GM21786 (cell line): ENCODE data around the gene NEURL1.
"Not testable (repeated sequence)": the region's sequence is repeated elsewhere in the genome, so short reads cannot be mapped to it uniquely, and the experiment has no call there.

ENCODE experiments used
- ATAC-seq: cut with Tn5 transposase; IDR thresholded peaks from one replicate; pipeline ENCODE4 v1.9.1; 2021; ENCODE audit not compliant: unreplicated experiment

NEURL1 gene

GRCh38 chr10:103618575-103619423 lies 125.3 kb downstream of the NEURL1 start:
- no peak for ATAC-seq

GRCh38 chr10:103619424-103620351 lies 126.2 kb downstream of the NEURL1 start:
- ATAC-seq = no peak

- no peak for ATAC-seq
These were observed 126.8 kb downstream of the NEURL1 start for GRCh38 chr10:103620352-103620740.

- no peak for ATAC-seq
These were observed 127.6 kb downstream of the NEURL1 start for GRCh38 chr10:103620891-103621782.

DNA sequence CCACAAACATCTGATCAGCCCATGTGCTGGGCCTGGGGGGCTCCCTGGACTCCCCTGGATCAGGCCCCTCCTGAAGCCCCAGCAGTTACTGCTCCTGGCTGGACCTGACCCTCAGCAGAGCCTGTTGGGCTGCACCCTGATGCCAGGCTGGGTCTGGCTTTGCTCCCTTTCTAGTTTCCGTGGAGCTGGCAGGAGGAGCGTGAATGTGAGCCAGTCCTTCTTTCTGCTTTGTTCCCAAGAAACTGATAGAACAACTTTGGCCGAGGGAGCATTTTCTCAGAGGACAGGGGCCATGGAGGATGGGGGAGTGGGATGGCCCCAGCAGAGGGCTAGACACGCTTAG lies 128.2 kb downstream of the NEURL1 start:
- ATAC-seq = no peak

- no peak for ATAC-seq
These were observed 128.8 kb downstream of the NEURL1 start for GRCh38 chr10:103622286-103622685.

DNA sequence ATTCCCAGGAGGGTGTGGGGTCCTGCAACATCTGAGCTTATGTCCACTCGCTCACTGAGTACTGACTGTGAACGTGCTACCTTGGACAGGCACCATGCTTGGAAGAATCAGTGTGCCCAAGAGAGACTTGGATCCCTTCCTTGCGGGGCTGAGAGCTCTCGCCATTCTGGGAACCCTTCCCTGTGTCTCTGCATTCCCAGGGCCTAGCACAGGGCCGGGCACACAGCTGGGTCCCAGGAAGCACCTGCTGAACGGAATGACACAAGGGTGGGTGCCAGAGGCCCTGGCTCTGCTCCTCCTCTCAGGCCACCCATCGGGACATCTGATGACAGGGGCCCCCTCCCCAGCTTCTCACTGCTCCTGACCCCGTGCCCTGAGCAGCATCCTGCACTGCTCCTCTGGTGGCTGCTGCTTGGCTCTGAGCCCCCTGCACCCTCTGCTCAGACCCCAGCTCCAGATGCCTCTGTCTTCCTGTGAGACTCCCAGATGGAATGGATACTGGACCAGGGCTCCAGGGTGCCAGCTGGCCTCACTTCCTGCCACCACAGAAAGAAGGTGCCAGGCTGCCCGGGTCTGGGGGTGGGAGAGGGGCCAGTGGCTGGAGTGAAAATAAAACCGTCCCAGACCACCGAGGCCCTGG lies 129.6 kb downstream of the NEURL1 start:
- no peak for ATAC-seq

DNA sequence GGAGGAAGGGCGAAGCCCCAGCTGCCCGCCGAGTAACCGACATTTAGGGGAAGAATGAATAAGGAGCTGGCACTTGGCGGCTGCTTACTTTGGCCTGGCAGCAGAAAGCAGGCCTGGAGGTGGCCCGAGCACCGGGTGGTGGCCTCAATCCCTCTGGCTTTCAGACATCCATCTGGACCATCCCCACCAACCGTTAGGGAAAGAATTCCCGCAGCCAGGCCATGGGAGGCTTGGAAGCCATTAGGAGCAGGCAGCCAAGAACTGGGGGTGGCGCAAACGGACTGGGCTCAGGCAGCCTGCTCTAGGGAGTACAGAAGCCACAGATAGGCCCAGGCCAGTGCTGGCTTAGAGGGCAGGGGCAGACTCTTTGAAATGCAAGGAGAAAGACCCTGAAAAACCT lies 132.7 kb downstream of the NEURL1 start:
- ATAC-seq = no peak

DNA sequence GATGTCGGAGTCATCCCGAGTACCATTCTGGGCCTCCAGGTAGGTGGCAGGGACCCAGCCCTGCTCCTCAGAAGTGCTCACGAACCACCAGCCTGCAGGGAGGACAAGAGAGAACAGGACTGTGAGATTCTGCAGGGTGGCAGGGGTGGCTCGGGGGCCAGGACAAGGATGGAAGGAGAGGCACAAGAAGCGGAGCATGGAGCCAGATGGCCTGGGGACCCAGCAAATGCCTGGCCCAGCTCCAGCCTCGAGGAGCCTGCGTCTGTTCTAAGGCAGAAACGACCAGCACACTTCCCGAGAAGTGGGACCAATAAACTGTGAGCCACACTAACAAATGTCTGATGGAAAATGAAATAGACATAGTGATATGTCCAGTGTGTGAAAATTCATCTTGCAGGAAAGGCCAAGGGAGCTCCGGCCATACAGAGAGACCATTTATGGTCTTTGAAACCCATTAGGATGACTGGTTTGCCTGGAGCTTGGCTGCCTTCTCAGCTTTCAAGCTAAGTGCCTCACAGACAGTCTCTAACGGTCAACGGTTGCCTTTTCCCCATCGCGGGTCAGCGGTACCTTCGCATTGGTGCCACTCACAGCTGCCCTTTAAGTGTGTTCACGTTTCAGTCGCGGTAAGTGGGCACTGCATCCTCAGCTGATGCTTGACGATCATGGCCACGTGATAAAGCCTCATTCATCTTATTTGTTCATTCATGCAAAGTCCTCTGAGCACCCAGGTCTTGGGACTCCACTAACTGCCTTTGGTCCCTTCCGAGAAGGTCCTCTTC lies 133.8 kb downstream of the NEURL1 start:
- no peak for ATAC-seq

DNA sequence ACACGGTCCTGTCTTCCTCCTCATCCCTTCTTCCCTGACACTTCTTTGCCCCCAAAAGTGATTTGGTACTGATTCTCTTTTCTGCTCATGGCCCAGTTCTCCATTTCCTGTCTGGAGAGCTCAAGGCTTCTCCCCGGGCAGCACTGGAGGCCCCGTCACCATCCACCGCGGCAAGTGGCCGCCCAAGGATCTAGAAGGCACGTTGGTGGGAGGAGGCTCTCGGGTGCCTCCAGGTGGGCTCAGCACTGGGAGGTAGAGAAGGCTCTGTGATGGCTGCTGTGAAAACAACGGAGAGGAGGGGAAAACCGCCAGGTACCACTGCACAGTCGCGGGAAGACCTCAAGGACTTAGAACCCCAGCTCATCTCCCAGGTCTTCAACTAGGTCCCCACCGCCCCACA lies 134.4 kb downstream of the NEURL1 start:
- no peak for ATAC-seq

DNA sequence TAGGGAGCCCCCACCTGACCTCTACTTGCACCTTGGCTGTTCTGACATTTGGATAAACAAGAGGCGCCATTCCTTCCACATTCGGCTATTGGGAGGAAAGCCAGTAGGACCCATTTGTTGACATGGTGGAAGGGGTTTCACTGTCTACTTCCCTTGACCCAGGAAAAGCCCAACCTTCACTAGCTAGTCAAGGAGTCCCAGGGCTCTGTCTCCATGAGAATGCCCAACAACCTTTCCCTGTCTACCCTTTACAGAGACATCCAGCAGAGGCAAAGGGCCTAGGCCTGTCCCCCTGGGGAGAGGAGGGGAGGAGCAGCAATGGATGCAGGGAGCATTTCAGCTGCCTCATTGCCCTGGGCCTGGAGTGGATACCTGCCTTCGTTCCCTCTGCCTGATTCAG lies 136.1 kb downstream of the NEURL1 start:
- ATAC-seq = no peak

DNA sequence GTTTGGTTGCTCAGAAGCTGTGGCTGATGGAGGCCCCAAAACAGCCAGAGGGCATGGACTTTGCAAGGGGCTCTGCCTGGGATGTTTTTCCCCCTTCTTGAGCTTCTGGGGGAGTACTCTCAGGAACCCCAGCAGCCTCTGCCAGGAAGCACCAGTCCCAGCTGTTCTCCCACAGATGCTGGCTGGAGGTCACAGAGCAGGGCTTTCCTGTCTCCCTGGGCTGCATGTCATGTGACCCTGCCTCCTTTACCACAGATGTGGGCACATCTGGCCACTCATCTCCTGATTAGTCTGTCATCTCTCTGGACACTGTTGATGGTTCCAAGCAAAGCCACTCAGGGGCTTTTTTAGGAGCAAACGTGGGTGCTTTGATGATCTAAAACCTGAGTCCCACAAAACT lies 136.7 kb downstream of the NEURL1 start:
- ATAC-seq = no peak

- no peak for ATAC-seq
These were observed 138.7 kb downstream of the NEURL1 start for GRCh38 chr10:103632247-103632642.

DNA sequence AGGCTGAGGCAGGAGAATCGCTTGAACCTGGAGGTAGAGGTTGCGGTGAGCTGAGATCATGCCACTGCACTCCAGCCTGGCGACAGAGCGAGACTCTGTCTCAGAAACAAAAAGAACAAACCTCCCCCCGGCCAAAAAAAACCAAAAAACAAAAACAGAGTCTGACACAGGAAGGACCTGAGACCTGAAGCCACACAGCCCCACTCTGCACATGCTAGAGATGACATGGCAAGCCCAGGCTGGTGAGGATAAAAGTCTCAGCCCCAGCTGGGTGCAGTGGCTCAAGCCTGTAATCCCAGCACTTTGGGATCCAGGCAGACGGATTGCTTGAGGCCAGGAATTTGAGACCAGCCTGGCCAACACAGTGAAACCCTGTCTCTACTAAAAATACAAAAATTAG lies 139.4 kb downstream of the NEURL1 start:
- not testable (repeated sequence) for ATAC-seq

DNA sequence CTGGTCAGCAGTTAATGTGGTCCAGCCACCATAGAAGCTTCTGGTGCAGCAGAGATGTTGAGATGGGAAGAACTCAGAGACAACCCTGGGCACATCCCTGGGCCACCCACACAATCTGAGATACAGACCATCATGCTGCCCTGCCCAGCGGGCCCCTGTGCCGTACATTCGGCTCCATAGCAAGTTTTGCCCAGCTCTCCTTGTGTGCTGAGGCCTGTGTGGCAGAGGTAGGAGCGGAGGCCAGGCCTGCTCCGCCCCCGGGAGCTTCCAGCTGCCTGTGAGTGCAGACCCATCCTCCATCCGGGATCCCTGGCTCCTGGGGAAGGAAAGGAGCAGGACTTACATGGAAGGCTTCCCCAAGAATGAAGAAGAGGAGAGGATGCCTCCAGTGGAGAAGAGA lies 140.3 kb downstream of the NEURL1 start:
- no peak for ATAC-seq

DNA sequence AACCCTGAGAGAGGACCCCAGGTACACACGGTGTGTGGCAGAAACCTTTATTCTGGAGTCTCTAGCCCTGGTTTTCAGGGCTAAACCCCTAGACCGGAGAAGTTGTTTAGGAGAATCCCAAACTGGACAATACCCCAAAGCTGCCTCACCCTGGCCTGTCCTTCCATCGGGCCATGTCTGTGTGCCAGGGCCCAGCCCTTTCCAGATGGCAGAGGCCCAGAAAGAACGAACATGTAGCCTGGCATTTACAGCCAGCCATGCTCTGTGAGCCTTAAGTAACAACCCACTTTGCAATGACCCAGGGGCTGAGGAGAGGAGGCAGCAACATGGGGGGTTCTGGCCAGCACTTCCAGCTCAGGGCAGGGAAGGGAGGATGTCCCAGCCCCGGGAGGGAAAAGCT lies 142.1 kb downstream of the NEURL1 start:
- no peak for ATAC-seq

GRCh38 chr10:103636492-103636891 lies 143.0 kb downstream of the NEURL1 start:
- ATAC-seq = no peak

DNA sequence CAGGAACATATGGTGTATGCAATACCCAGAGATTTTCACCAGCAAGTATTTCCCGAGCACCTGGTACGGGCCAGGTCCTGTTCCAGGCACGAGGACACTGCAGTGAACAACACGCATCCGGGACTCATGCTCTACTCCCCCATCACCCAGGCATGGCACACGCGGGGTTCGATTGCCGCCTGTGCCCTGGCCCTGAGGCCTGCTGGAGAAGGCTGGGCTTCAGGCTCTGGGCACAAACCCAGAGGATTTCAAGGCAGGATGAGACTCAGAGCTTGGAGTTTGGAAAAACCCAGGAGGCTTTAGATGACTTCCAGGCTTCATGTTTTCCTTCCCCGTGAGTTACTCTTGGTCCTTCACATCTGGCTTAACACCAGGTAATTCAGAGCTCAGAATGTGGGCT lies 143.5 kb downstream of the NEURL1 start:
- ATAC-seq = no peak

GRCh38 chr10:103637927-103638557 lies 144.5 kb downstream of the NEURL1 start:
- ATAC-seq = no peak
